Upper lobe of right lung (tissue), 1 donor: ENCODE data around the gene CDC42BPA. TPM values are rescaled to one million over a fixed set of nuclear protein-coding genes. Genes with fewer than 3 reads are reported as not detected.

ENCODE experiments used
- ATAC-seq: fragments of 200-7000 bp; cut with Tn5 transposase; one replicate; pipeline ENCODE4 v1.9.1; 2020; ENCODE audit warnings: mild to moderate bottlenecking, moderate library complexity
- DNase-seq: peaks from one replicate; pipeline ENCODE4 v3.0.0-alpha.2; 2020
- H3K27ac ChIP-seq: fragments of 200-600 bp; one replicate; pipeline ENCODE4 v1.8.0; 2022
- H3K27me3 ChIP-seq: fragments of 200-600 bp; one replicate; pipeline ENCODE4 v1.8.0; 2022; ENCODE audit warnings: mild to moderate bottlenecking
- H3K36me3 ChIP-seq: fragments of 200-600 bp; one replicate; pipeline ENCODE4 v1.8.0; 2022
- H3K4me1 ChIP-seq: fragments of 200-600 bp; one replicate; pipeline ENCODE4 v1.8.0; 2022
- H3K4me3 ChIP-seq: fragments of 200-600 bp; one replicate; pipeline ENCODE4 v1.8.0; 2022; ENCODE audit warnings: mild to moderate bottlenecking
- H3K9me3 ChIP-seq: fragments of 200-600 bp; one replicate; pipeline ENCODE4 v1.8.0; 2022
- intact Hi-C: fragments of 100-400 bp; cut with DNase I; formaldehyde crosslinking; loops from one replicate; pipeline ENCODE4 v1.11.0; 2022
- total RNA-seq: library from RNA; stranded (reverse); fragmentation: NEBNext Ultra II Directional; extraction: Animal tissue kit (Norgen Biotek cat#: 25700); gene quantifications from one replicate; pipeline ENCODE4 v1.2.1, GENCODE V29; 2021
- TF ChIP-seq, protein P1 (sequence below): fragments of 200-600 bp; IDR thresholded peaks from one replicate; pipeline ENCODE4 v1.8.0; 2022; ENCODE audit warnings: antibody characterized with exemption
- donor health status: DM: no; HTN: yes; CAD: no; lungs with severe emphysema.

CDC42BPA gene
- total RNA-seq, 1 donor from 2014 or later: 41.8 TPM

DNA sequence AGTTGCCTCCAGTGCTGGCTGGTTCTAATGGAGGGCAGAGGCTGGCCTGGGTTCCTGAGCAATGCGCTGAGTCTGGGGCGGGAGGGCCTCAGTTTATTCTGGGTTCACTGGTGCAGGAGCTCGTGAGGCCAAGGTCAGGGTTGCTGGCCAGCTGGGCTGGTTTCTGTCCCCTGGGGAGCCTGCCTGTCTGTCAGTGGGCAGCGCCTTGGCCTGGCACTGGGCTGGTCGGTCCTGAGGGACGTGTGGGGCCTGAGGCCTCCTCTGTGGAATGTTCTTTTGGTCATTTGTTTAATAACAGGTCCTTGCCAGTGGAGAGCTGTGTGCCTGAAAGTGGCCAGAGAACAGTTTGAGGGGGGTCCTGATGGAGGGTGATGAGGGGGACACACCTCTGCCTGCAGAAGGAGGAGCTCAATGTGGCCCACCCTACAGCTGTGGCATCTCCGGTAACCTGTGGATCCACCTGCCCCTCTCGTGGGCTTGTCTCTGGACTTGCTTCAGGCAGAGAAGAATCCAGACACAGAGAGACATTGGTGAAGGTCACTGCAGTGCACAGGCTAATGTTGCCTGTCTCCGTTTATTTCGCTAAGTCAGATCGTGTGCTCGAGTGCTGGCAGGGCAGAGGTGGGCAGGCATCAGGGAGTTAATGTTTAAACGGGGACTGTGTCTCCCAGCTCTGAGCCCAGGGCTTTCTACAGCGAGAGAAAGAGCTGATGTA lies 343.6 kb downstream of the CDC42BPA start:
- ATAC-seq: peak; percentile 43
- no peak overlapping the region for H3K4me3 ChIP-seq
- no peaks in the 10 kb centered on the region for H3K9me3 ChIP-seq
- intact Hi-C loops: no loop called here
- TF ChIP-seq, protein P1, sequence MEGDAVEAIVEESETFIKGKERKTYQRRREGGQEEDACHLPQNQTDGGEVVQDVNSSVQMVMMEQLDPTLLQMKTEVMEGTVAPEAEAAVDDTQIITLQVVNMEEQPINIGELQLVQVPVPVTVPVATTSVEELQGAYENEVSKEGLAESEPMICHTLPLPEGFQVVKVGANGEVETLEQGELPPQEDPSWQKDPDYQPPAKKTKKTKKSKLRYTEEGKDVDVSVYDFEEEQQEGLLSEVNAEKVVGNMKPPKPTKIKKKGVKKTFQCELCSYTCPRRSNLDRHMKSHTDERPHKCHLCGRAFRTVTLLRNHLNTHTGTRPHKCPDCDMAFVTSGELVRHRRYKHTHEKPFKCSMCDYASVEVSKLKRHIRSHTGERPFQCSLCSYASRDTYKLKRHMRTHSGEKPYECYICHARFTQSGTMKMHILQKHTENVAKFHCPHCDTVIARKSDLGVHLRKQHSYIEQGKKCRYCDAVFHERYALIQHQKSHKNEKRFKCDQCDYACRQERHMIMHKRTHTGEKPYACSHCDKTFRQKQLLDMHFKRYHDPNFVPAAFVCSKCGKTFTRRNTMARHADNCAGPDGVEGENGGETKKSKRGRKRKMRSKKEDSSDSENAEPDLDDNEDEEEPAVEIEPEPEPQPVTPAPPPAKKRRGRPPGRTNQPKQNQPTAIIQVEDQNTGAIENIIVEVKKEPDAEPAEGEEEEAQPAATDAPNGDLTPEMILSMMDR: no peak
- DNase-seq: no peak
- H3K27ac ChIP-seq: peak overlapping the region; percentile 79
- peaks cover 10% of the 10 kb centered on the region for H3K36me3 ChIP-seq
- peaks cover 22% of the 10 kb centered on the region for H3K4me1 ChIP-seq
- H3K27me3 ChIP-seq: no peaks in the 10 kb centered on the region

DNA sequence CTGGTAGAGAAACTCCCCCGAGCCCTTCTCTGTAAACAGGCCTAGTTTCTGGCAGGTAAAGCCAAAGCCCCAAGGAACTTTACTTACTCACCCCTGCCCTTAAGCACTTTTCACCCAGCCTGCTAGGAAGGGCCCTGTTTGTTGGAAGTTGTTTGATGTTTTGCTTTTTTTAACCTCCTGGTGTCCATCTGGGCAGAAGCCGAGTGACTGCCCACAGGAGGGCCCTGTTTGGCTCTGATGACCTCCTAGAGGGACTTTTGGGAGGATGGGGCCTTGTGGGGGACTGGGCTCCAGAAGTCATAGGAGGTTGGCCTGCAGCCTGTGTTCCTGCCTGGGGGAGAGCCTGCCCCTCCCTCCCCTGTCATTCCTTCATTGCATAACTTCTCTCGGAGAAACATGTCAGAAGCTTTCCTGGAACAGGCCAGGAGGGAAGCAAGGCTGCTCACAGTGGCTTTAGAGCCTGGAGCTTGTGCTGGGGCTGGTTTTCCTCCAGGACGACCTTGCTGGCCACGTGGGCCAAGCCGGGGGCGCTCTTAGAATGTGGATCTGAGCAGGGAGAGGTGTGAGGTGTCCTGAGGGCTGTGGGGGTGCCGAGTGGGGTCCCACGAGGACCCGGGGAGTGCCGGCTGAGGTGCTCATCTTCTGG lies 344.3 kb downstream of the CDC42BPA start:
- intact Hi-C loops: no loop called here
- TF ChIP-seq, protein P1: no peak
- H3K9me3 ChIP-seq: no peaks in the 10 kb centered on the region
- DNase-seq (no peak), ATAC-seq (peak; percentile 84)
- H3K4me1 ChIP-seq: peaks cover 22% of the 10 kb centered on the region
- H3K27ac ChIP-seq: peak overlapping the region; percentile 79
- H3K4me3 ChIP-seq: no peak overlapping the region
- peaks cover 14% of the 10 kb centered on the region for H3K36me3 ChIP-seq
- H3K27me3 ChIP-seq: no peaks in the 10 kb centered on the region

DNA sequence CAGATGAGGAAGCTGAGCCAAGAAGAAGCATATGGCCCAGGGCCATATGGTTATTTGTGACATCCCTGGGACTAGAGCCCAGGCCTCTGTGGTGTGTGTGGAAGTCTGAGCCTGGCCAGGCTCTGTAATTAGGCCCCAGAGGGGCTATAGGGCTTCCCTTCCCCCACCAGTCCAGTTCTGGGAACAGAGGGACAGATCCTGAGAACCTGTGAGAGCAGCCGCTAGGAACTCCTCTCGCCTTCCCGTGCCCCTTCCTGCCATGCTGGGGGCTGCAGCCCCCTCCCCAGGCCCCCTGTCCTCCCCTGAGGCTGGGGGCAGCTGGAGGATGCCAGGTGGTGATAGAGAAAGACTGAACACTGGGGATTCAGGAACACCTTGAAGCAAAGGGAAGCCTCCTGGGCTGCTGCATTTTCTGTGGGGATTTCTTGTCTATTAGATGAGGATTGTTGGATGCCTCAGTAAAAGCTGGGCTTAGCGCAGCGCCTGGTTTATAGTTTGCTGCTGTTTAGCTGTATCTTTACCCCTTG lies 344.9 kb downstream of the CDC42BPA start:
- H3K36me3 ChIP-seq: peaks cover 14% of the 10 kb centered on the region
- no peak for DNase-seq
- peak overlapping the region; percentile 79 for H3K27ac ChIP-seq
- intact Hi-C loops: no loop called here
- TF ChIP-seq, protein P1: no peak
- no peaks in the 10 kb centered on the region for H3K27me3 ChIP-seq
- peaks cover 22% of the 10 kb centered on the region for H3K4me1 ChIP-seq
- no peak overlapping the region for H3K4me3 ChIP-seq
- no peaks in the 10 kb centered on the region for H3K9me3 ChIP-seq
- no peak for ATAC-seq

DNA sequence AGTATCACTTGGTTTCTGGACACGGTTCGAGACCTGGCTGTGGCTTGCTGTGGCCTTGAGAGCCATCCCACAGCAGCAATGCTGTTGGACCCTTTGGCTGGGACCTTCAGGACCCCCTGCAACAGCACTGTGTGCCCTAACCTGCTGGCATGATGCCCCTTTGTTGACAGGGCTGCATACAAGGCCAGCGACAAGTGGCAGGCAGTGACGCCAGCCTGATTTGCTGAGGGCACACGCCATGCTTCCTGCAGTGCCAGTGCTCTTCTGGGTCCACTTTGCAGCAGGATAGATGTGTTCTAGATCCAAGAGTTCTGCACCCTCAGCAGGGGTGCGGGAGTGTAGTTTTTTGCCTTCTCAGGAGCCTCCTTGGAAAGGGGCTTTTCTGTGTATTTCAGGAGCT lies 345.4 kb downstream of the CDC42BPA start:
- H3K9me3 ChIP-seq: no peaks in the 10 kb centered on the region
- H3K4me3 ChIP-seq: no peak overlapping the region
- intact Hi-C loops: no loop called here
- ATAC-seq (no peak), DNase-seq (no peak)
- H3K27ac ChIP-seq: peak overlapping the region; percentile 79
- TF ChIP-seq, protein P1: no peak
- H3K27me3 ChIP-seq: no peaks in the 10 kb centered on the region
- peaks cover 14% of the 10 kb centered on the region for H3K36me3 ChIP-seq
- H3K4me1 ChIP-seq: peaks cover 22% of the 10 kb centered on the region

DNA sequence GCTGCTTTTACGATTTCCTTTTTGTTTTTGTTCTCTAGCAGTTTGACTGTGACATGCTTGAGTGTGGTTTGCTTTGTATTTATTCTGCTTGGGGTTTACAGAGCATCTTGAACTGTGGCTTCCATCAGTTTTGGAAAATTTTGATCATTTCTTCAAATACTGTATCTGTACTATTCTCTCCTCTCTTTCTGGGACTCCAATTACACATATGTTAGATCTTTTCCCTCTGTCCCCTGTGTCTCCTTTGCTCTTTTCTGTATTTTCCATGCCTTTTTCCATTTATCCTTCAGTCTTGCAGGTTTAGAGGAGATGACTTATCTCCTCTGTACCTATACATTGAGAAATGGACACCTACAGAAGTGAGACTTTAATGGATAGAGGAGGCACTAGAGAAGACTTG lies 346.5 kb downstream of the CDC42BPA start:
- intact Hi-C loops: no loop called here
- DNase-seq (no peak), ATAC-seq (no peak)
- no peak overlapping the region for H3K4me3 ChIP-seq
- no peaks in the 10 kb centered on the region for H3K27me3 ChIP-seq
- peaks cover 14% of the 10 kb centered on the region for H3K36me3 ChIP-seq
- no peak overlapping the region for H3K27ac ChIP-seq
- H3K4me1 ChIP-seq: peaks cover 22% of the 10 kb centered on the region
- H3K9me3 ChIP-seq: no peaks in the 10 kb centered on the region
- TF ChIP-seq, protein P1: no peak
